ENCODE measurements around the gene PSMD8. TPM values are rescaled to one million over a fixed set of nuclear protein-coding genes. Genes with fewer than 3 reads are reported as not detected.

The PSMD8 gene
- total and polyA plus RNA-seq, 5 donors from 2014 or later = 104 to 254 (median 193) TPM

GRCh38 chr19:38375098-38375493, 725 bp downstream of the PSMD8 start:
- H3K4me3 ChIP-seq (ENCODE audit: low read depth, low read length) = peak overlapping the region; percentile 86
- peaks cover 20% of the 10 kb centered on the region for H3K36me3 Mint-ChIP-seq

DNA sequence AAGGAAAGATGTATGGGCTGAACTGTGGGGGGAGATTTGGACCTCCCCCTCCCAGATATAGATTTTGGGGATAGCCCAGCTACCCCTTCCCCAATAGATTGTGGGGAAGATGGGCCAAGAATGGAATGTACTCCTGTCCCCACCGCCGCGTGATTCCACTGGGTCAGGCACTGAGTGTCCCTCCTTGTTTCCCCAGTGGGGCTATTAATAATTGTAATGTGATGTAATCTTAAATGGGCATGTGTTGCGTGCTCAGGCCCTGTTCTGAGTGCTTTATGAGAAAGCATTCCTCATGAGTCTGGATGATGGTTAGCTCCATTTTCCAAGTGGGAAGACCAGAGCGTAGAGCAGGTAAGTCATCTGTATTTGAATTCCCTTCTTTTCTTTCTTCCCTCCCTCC, 1.4 kb downstream of the PSMD8 start:
- Mint-ChIP-seq H3K27me3 (peaks cover 16% of the 10 kb centered on the region), H3K4me3 (peak overlapping the region; percentile 97 to 99 (median 98)), H3K9me3 (no peaks in the 10 kb centered on the region), H3K36me3 (peaks cover 23% of the 10 kb centered on the region), H3K4me1 (peaks cover 5 to 33% (median 16%) of the 10 kb centered on the region in 4 donors), H3K27ac (peak overlapping the region in 2 of 3 donors; percentile 97 to 99)
- ATAC-seq (ENCODE audit: low read depth in 2 of 2) (no peak), DNase-seq (no peak)
- Histone ChIP-seq H3K9me3 (ENCODE audit: control insufficient read depth in 2 of 2, low read length in 2 of 2) (no peaks in the 10 kb centered on the region), H3K4me3 (ENCODE audit: low read depth, low read length) (peak overlapping the region; percentile 86), H3K27ac (ENCODE audit: insufficient read depth, low read length, poor library complexity, severe bottlenecking) (no peak overlapping the region), H3K4me1 (ENCODE audit: control insufficient read depth, insufficient read depth, low read length, poor library complexity, severe bottlenecking) (peaks cover 26% of the 10 kb centered on the region), H3K36me3 (ENCODE audit: control insufficient read depth, insufficient read depth, low read length) (peaks cover 30% of the 10 kb centered on the region), H3K27me3 (ENCODE audit: control insufficient read depth, insufficient read depth, low read length) (no peaks in the 10 kb centered on the region)

More at GRCh38 chr19:38375098-38375493, 725 bp downstream of the PSMD8 start:
- peaks cover 26% of the 10 kb centered on the region for H3K4me1 ChIP-seq (ENCODE audit: control insufficient read depth, insufficient read depth, low read length, poor library complexity, severe bottlenecking)
- peak overlapping the region; percentile 90 for H3K27ac ChIP-seq (ENCODE audit: insufficient read depth, low read length, poor library complexity, severe bottlenecking)
- H3K27me3 Mint-ChIP-seq = peaks cover 13% of the 10 kb centered on the region
- ATAC-seq (ENCODE audit: low read depth in 2 of 2) (no peak), DNase-seq (no peak)
- peaks cover 24% of the 10 kb centered on the region for H3K36me3 ChIP-seq (ENCODE audit: control insufficient read depth, insufficient read depth, low read length)
- H3K4me3 Mint-ChIP-seq = peak overlapping the region; percentile 97 to 99 (median 98)
- no peaks in the 10 kb centered on the region for H3K27me3 ChIP-seq (ENCODE audit: control insufficient read depth, insufficient read depth, low read length)
- H3K4me1 Mint-ChIP-seq = peaks cover 5 to 33% (median 16%) of the 10 kb centered on the region in 4 donors
- H3K9me3 Mint-ChIP-seq = no peaks in the 10 kb centered on the region
- H3K27ac Mint-ChIP-seq = peak overlapping the region; percentile 97 to 100 (median 99)
- no peaks in the 10 kb centered on the region for H3K9me3 ChIP-seq (ENCODE audit: control insufficient read depth in 2 of 2, low read length in 2 of 2)

- no peaks in the 10 kb centered on the region for H3K9me3 Mint-ChIP-seq
- peaks cover 28% of the 10 kb centered on the region for H3K36me3 Mint-ChIP-seq
- ATAC-seq (ENCODE audit: low read depth in 2 of 2) = no peak
- H3K27me3 Mint-ChIP-seq = peaks cover 13% of the 10 kb centered on the region
- peak overlapping the region; percentile 86 for H3K4me3 ChIP-seq (ENCODE audit: low read depth, low read length)
- H3K27ac Mint-ChIP-seq = peak overlapping the region in 1 of 3 donors; percentile 97
- peaks cover 38% of the 10 kb centered on the region for H3K36me3 ChIP-seq (ENCODE audit: control insufficient read depth, insufficient read depth, low read length)
- peaks cover 5 to 33% (median 16%) of the 10 kb centered on the region in 4 donors for H3K4me1 Mint-ChIP-seq
- H3K27me3 ChIP-seq (ENCODE audit: control insufficient read depth, insufficient read depth, low read length) = no peaks in the 10 kb centered on the region
- DNase-seq = no peak
- peaks cover 26% of the 10 kb centered on the region for H3K4me1 ChIP-seq (ENCODE audit: control insufficient read depth, insufficient read depth, low read length, poor library complexity, severe bottlenecking)
- H3K27ac ChIP-seq (ENCODE audit: insufficient read depth, low read length, poor library complexity, severe bottlenecking) = no peak overlapping the region
- H3K9me3 ChIP-seq (ENCODE audit: control insufficient read depth in 2 of 2, low read length in 2 of 2) = no peaks in the 10 kb centered on the region
- peak overlapping the region; percentile 68 to 97 (median 85) for H3K4me3 Mint-ChIP-seq
Observed at GRCh38 chr19:38376576-38376975, 2.2 kb downstream of the PSMD8 start.

DNA sequence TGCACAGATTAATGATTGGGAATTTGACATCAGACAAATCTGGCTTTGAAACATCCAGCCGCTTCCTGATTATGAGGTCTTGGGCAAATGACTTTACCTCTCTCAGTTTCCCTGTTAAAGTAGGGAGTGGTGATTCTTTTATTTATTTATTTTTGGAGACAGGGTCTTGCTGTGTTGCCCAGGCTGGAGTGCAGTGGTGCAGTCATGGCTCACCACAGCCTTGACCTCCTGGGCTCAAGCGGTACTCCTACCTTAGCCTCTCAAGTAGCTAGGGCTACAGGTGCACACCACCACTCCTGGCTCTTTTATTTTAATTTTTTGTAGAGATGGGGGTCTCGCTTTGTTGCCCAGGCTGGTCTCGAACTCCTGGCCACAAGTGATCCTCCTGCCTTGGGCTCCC, 2.7 kb downstream of the PSMD8 start:
- Mint-ChIP-seq H3K4me1 (peaks cover 5 to 35% (median 16%) of the 10 kb centered on the region in 4 donors), H3K4me3 (peak overlapping the region in 2 of 4 donors; percentile 83 to 97), H3K9me3 (no peaks in the 10 kb centered on the region), H3K36me3 (peaks cover 33% of the 10 kb centered on the region), H3K27ac (peak overlapping the region in 1 of 3 donors; percentile 97), H3K27me3 (peaks cover 12% of the 10 kb centered on the region)
- no peaks in the 10 kb centered on the region for H3K9me3 ChIP-seq (ENCODE audit: control insufficient read depth in 2 of 2, low read length in 2 of 2)
- no peak overlapping the region for H3K27ac ChIP-seq (ENCODE audit: insufficient read depth, low read length, poor library complexity, severe bottlenecking)
- ATAC-seq (ENCODE audit: low read depth in 2 of 2) (no peak), DNase-seq (no peak)
- peaks cover 43% of the 10 kb centered on the region for H3K36me3 ChIP-seq (ENCODE audit: control insufficient read depth, insufficient read depth, low read length)
- H3K4me3 ChIP-seq (ENCODE audit: low read depth, low read length) = no peak overlapping the region
- H3K4me1 ChIP-seq (ENCODE audit: control insufficient read depth, insufficient read depth, low read length, poor library complexity, severe bottlenecking) = peaks cover 26% of the 10 kb centered on the region
- no peaks in the 10 kb centered on the region for H3K27me3 ChIP-seq (ENCODE audit: control insufficient read depth, insufficient read depth, low read length)

DNA sequence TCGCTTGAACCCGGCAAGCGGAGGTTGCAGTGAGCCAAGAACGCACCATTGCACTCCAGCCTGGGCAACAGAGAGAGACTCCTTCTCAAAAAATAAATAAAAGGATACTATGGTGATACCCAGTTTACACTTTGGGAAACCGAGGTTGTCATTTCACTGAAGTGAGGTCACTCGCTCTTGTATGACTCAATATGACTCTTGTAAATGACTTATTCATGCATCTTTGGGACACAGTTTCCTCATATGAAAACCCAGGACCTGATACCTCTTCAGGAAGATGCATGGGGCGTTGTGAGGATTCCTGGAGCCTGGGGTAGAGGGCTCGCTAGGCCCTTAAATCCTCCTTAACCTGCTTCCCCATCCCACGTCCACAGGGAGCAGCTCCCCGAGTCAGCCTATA, 4.5 kb downstream of the PSMD8 start:
- Histone ChIP-seq H3K9me3 (ENCODE audit: control insufficient read depth in 2 of 2, low read length in 2 of 2) (no peaks in the 10 kb centered on the region), H3K36me3 (ENCODE audit: control insufficient read depth, insufficient read depth, low read length) (peaks cover 59% of the 10 kb centered on the region), H3K4me3 (ENCODE audit: low read depth, low read length) (no peak overlapping the region), H3K27me3 (ENCODE audit: control insufficient read depth, insufficient read depth, low read length) (no peaks in the 10 kb centered on the region), H3K27ac (ENCODE audit: insufficient read depth, low read length, poor library complexity, severe bottlenecking) (no peak overlapping the region), H3K4me1 (ENCODE audit: control insufficient read depth, insufficient read depth, low read length, poor library complexity, severe bottlenecking) (peaks cover 26% of the 10 kb centered on the region)
- Mint-ChIP-seq H3K4me1 (peaks cover 5 to 37% (median 16%) of the 10 kb centered on the region in 4 donors), H3K9me3 (peaks cover 0 to 1% (median 0%) of the 10 kb centered on the region in 7 donors), H3K27me3 (peaks cover 16% of the 10 kb centered on the region), H3K4me3 (peak overlapping the region in 1 of 4 donors; percentile 10), H3K36me3 (peaks cover 49% of the 10 kb centered on the region), H3K27ac (no peak overlapping the region)
- no peak for ATAC-seq (ENCODE audit: low read depth in 2 of 2)
- no peak for DNase-seq

DNA sequence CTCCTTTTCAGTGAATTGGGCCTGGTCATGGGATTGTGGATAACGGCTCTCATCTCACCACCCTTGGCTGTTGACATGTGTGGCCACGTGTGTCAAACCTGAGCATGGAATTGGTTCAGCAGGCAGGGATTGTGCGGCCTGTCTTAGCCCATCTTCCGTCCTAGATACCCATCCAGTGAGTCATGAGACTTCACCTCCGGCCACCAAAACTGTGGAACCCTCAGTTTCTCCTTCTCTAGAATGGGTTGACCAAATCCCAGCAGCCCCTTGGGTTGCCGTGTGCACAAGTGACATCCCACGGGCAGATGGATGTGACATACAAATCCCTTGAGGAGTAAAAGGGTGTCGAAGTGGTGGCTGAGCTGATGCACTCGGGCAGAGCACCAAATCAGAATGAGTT, 6.8 kb downstream of the PSMD8 start:
- no peak for ATAC-seq (ENCODE audit: low read depth in 2 of 2)
- peaks cover 7% of the 10 kb centered on the region for H3K27me3 Mint-ChIP-seq

GRCh38 chr19:38383184-38383583, 8.8 kb downstream of the PSMD8 start:
- ATAC-seq (ENCODE audit: low read depth in 2 of 2) = no peak
- H3K4me1 ChIP-seq (ENCODE audit: control insufficient read depth, insufficient read depth, low read length, poor library complexity, severe bottlenecking) = peaks cover 27% of the 10 kb centered on the region
- H3K4me1 Mint-ChIP-seq = peaks cover 0 to 22% (median 6%) of the 10 kb centered on the region in 4 donors
- H3K27me3 Mint-ChIP-seq = peaks cover 19% of the 10 kb centered on the region
- peak overlapping the region in 1 of 4 donors; percentile 86 for H3K4me3 Mint-ChIP-seq
- peaks cover 52% of the 10 kb centered on the region for H3K36me3 ChIP-seq (ENCODE audit: control insufficient read depth, insufficient read depth, low read length)
- no peaks in the 10 kb centered on the region for H3K9me3 ChIP-seq (ENCODE audit: control insufficient read depth in 2 of 2, low read length in 2 of 2)
- H3K27ac Mint-ChIP-seq = peak overlapping the region in 1 of 3 donors; percentile 84
- H3K36me3 Mint-ChIP-seq = peaks cover 49% of the 10 kb centered on the region
- no peak overlapping the region for H3K4me3 ChIP-seq (ENCODE audit: low read depth, low read length)
- H3K9me3 Mint-ChIP-seq = peaks cover 0 to 2% (median 0%) of the 10 kb centered on the region in 7 donors
- DNase-seq = no peak
- peaks cover 2% of the 10 kb centered on the region for H3K27me3 ChIP-seq (ENCODE audit: control insufficient read depth, insufficient read depth, low read length)
- H3K27ac ChIP-seq (ENCODE audit: insufficient read depth, low read length, poor library complexity, severe bottlenecking) = no peak overlapping the region

More for the DNA sequence above, 6.8 kb downstream of the PSMD8 start:
- Histone ChIP-seq H3K27me3 (ENCODE audit: control insufficient read depth, insufficient read depth, low read length) (no peaks in the 10 kb centered on the region), H3K4me3 (ENCODE audit: low read depth, low read length) (no peak overlapping the region), H3K27ac (ENCODE audit: insufficient read depth, low read length, poor library complexity, severe bottlenecking) (no peak overlapping the region), H3K4me1 (ENCODE audit: control insufficient read depth, insufficient read depth, low read length, poor library complexity, severe bottlenecking) (peaks cover 17% of the 10 kb centered on the region), H3K9me3 (ENCODE audit: control insufficient read depth in 2 of 2, low read length in 2 of 2) (no peaks in the 10 kb centered on the region), H3K36me3 (ENCODE audit: control insufficient read depth, insufficient read depth, low read length) (peaks cover 65% of the 10 kb centered on the region)
- H3K9me3 Mint-ChIP-seq = peaks cover 0 to 1% (median 0%) of the 10 kb centered on the region in 7 donors
- no peak for DNase-seq
- peaks cover 0 to 19% (median 4%) of the 10 kb centered on the region in 4 donors for H3K4me1 Mint-ChIP-seq
- peak overlapping the region in 1 of 4 donors; percentile 2 for H3K4me3 Mint-ChIP-seq
- H3K36me3 Mint-ChIP-seq = peaks cover 48% of the 10 kb centered on the region
- H3K27ac Mint-ChIP-seq = no peak overlapping the region

GRCh38 chr19:38383743-38384142, 9.4 kb downstream of the PSMD8 start:
- Mint-ChIP-seq H3K9me3 (peaks cover 0 to 2% (median 0%) of the 10 kb centered on the region in 7 donors), H3K36me3 (peaks cover 49% of the 10 kb centered on the region), H3K4me3 (peak overlapping the region in 1 of 4 donors; percentile 86), H3K27me3 (peaks cover 21% of the 10 kb centered on the region), H3K27ac (no peak overlapping the region), H3K4me1 (peaks cover 0 to 24% (median 7%) of the 10 kb centered on the region in 4 donors)
- H3K27me3 ChIP-seq (ENCODE audit: control insufficient read depth, insufficient read depth, low read length) = peaks cover 2% of the 10 kb centered on the region
- H3K4me3 ChIP-seq (ENCODE audit: low read depth, low read length) = no peak overlapping the region
- no peak overlapping the region for H3K27ac ChIP-seq (ENCODE audit: insufficient read depth, low read length, poor library complexity, severe bottlenecking)
- peaks cover 52% of the 10 kb centered on the region for H3K36me3 ChIP-seq (ENCODE audit: control insufficient read depth, insufficient read depth, low read length)
- H3K9me3 ChIP-seq (ENCODE audit: control insufficient read depth in 2 of 2, low read length in 2 of 2) = no peaks in the 10 kb centered on the region
- H3K4me1 ChIP-seq (ENCODE audit: control insufficient read depth, insufficient read depth, low read length, poor library complexity, severe bottlenecking) = peaks cover 32% of the 10 kb centered on the region
- DNase-seq (no peak), ATAC-seq (ENCODE audit: low read depth in 2 of 2) (no peak)
